Measurements from ENCODE around the gene NDUFS5. TPM values are rescaled to one million over a fixed set of nuclear protein-coding genes. Genes with fewer than 3 reads are reported as not detected.
"Not testable (repeated sequence)": the region's sequence is repeated elsewhere in the genome, so short reads cannot be mapped to it uniquely, and the experiment has no call there.

The NDUFS5 gene
- total and polyA plus RNA-seq, 7 donors, result 276 to 910 (median 407) TPM

- Histone ChIP-seq H3K4me1 (no peaks in the 10 kb centered on the region), H3K27ac (no peak overlapping the region), H3K27me3 (ENCODE audit: insufficient read depth in 3 of 3, low read length in 2 of 3) (no peaks in the 10 kb centered on the region), H3K4me3 (no peak overlapping the region), H3K9me3 (no peaks in the 10 kb centered on the region), H3K36me3 (ENCODE audit: insufficient read depth in 1 of 2, low read depth in 1 of 2) (no peaks in the 10 kb centered on the region)
- ATAC-seq, result no peak
- intact Hi-C loops (cut with DNase I), result no loop called here
- no peak for TF ChIP-seq CTCF (IDR thresholded peaks at IDR 0.05)
- no peak for DNase-seq
- 89 to 93% (median 92%) methylated on average over 4 of the region's 4 CpGs for WGBS, 3 donors
These were observed 35.8 kb downstream of the NDUFS5 start for GRCh38 chr1:39061951-39062350.

GRCh38 chr1:39063191-39063590 lies 37.0 kb downstream of the NDUFS5 start:
- no peaks in the 10 kb centered on the region for H3K4me1 ChIP-seq
- no peaks in the 10 kb centered on the region for H3K36me3 ChIP-seq (ENCODE audit: insufficient read depth in 1 of 2, low read depth in 1 of 2)
- no peak overlapping the region for H3K27ac ChIP-seq
- no peak for TF ChIP-seq CTCF (IDR thresholded peaks at IDR 0.05)
- DNase-seq (no peak), ATAC-seq (no peak)
- H3K27me3 ChIP-seq (ENCODE audit: insufficient read depth in 3 of 3, low read length in 2 of 3), result no peaks in the 10 kb centered on the region
- 60 to 67% (median 66%) methylated on average over 7 of the region's 7 CpGs for WGBS, 3 donors
- no peak overlapping the region for H3K4me3 ChIP-seq
- H3K9me3 ChIP-seq, result no peaks in the 10 kb centered on the region
- intact Hi-C loops (cut with DNase I), result no loop called here

- no peaks in the 10 kb centered on the region for H3K36me3 ChIP-seq (ENCODE audit: insufficient read depth in 1 of 2, low read depth in 1 of 2)
- H3K27me3 ChIP-seq (ENCODE audit: insufficient read depth in 3 of 3, low read length in 2 of 3), result no peaks in the 10 kb centered on the region
- H3K4me1 ChIP-seq, result no peaks in the 10 kb centered on the region
- 64 to 72% (median 64%) methylated on average over 6 of the region's 6 CpGs for WGBS, 3 donors
- ATAC-seq (no peak), DNase-seq (no peak)
- no peaks in the 10 kb centered on the region for H3K9me3 ChIP-seq
- H3K27ac ChIP-seq, result no peak overlapping the region
- no peak overlapping the region for H3K4me3 ChIP-seq
- no peak for TF ChIP-seq CTCF (IDR thresholded peaks at IDR 0.05)
- intact Hi-C loops (cut with DNase I), result no loop called here
These were observed 37.6 kb downstream of the NDUFS5 start for GRCh38 chr1:39063775-39064174.

- H3K36me3 ChIP-seq (ENCODE audit: insufficient read depth in 1 of 2, low read depth in 1 of 2), result no peaks in the 10 kb centered on the region
- H3K27ac ChIP-seq, result no peak overlapping the region
- no peak for ATAC-seq
- no peaks in the 10 kb centered on the region for H3K4me1 ChIP-seq
- WGBS, 3 donors, result 76 to 88% (median 79%) methylated on average over 3 of the region's 3 CpGs
- H3K27me3 ChIP-seq (ENCODE audit: insufficient read depth in 3 of 3, low read length in 2 of 3), result no peaks in the 10 kb centered on the region
- DNase-seq, result no peak
- H3K9me3 ChIP-seq, result no peaks in the 10 kb centered on the region
- no peak for TF ChIP-seq CTCF (IDR thresholded peaks at IDR 0.05)
- H3K4me3 ChIP-seq, result no peak overlapping the region
- intact Hi-C loops (cut with DNase I), result no loop called here
These were observed 39.4 kb downstream of the NDUFS5 start for GRCh38 chr1:39065542-39065941.

- WGBS, 3 donors, result 96 to 99% (median 98%) methylated on average over 7 of the region's 7 CpGs
- H3K9me3 ChIP-seq; H3K4me1 ChIP-seq; H3K27ac ChIP-seq; H3K4me3 ChIP-seq; ATAC-seq; intact Hi-C loops (cut with DNase I); H3K36me3 ChIP-seq (ENCODE audit: insufficient read depth in 1 of 2, low read depth in 1 of 2); H3K27me3 ChIP-seq (ENCODE audit: insufficient read depth in 3 of 3, low read length in 2 of 3); DNase-seq: not testable (repeated sequence)
These were observed 42.1 kb downstream of the NDUFS5 start for GRCh38 chr1:39068227-39068626.

GRCh38 chr1:39071557-39071956 lies 45.4 kb downstream of the NDUFS5 start:
- intact Hi-C loops (cut with DNase I); H3K36me3 ChIP-seq (ENCODE audit: insufficient read depth in 1 of 2, low read depth in 1 of 2); H3K27ac ChIP-seq; ATAC-seq; H3K27me3 ChIP-seq (ENCODE audit: insufficient read depth in 3 of 3, low read length in 2 of 3); H3K4me3 ChIP-seq; H3K9me3 ChIP-seq; DNase-seq; H3K4me1 ChIP-seq: not testable (repeated sequence)
